Panc1 (cell line): ENCODE results near the gene LTB4R2. TPM values are rescaled to one million over a fixed set of nuclear protein-coding genes. Genes with fewer than 3 reads are reported as not detected.

Source experiments
- ATAC-seq: fragments of 200-7000 bp; cut with Tn5 transposase; 2 replicates; pipeline ENCODE4 v1.9.1; 2020; ENCODE audit warnings: mild to moderate bottlenecking, moderate library complexity
- BruUV-seq: library from RNA; stranded (reverse); fragments of 400-500 nt; replicated peaks from 2 replicates; lab custom pipeline; 2021; lab: Mats Ljungman, UMichigan
- CTCF ChIA-PET: fragments of 300-600 bp; sonication (Branson Sonifier 250); formaldehyde crosslinking; loops from one replicate; lab custom pipeline; 2022; ENCODE audit warnings: antibody characterized with exemption; lab: Charles Lee
- POLR2A ChIA-PET: fragments of 300-600 bp; sonication (Branson Sonifier 250); formaldehyde crosslinking; loops from one replicate; lab custom pipeline; 2022; ENCODE audit warnings: antibody characterized with exemption; lab: Charles Lee
- DNase-seq: peaks from one replicate; pipeline ENCODE4 v3.0.0-alpha.2; 2010; ENCODE audit warnings: low read depth, low spot score
- H3K27ac ChIP-seq: 2 replicates; pipeline ENCODE4 v1.5.1; 2011; ENCODE audit warnings: mild to moderate bottlenecking, low read length, inconsistent platforms
- H3K27me3 ChIP-seq: fragments of 200-500 bp; sonication (Bioruptor generic); 2 replicates; pipeline ENCODE4 v1.6.0; 2014; ENCODE audit warnings: low read length, inconsistent platforms; ENCODE audit not compliant: control insufficient read depth, insufficient read depth
- H3K36me3 ChIP-seq: fragments of 200-500 bp; sonication (Bioruptor generic); 2 replicates; pipeline ENCODE4 v1.5.1; 2014; ENCODE audit warnings: inconsistent platforms, mild to moderate bottlenecking, low read length, moderate library complexity; ENCODE audit not compliant: control insufficient read depth, insufficient read depth
- H3K4me1 ChIP-seq: 2 replicates; pipeline ENCODE4 v1.5.1; 2011; ENCODE audit warnings: inconsistent platforms, mild to moderate bottlenecking, low read length, moderate library complexity; ENCODE audit not compliant: control insufficient read depth, insufficient read depth
- H3K4me3 ChIP-seq, 2 experiments: 2 replicates each; pipeline ENCODE4 v1.5.1; 2011 to 2012; ENCODE audit warnings: low read depth in 2 of 2, low read length in 2 of 2, mild to moderate bottlenecking in 2 of 2, inconsistent platforms in 1 of 2, moderate library complexity in 1 of 2
- H3K9me3 ChIP-seq: fragments of 200-500 bp; sonication (Bioruptor generic); 2 replicates; pipeline ENCODE4 v1.5.1; 2014; ENCODE audit warnings: low read depth, mild to moderate bottlenecking, inconsistent platforms, low read length, moderate library complexity; ENCODE audit not compliant: control insufficient read depth, insufficient read depth
- POLR2AphosphoS5 ChIP-seq: IDR thresholded peaks from 2 replicates; pipeline ENCODE4 v1.6.1; 2012; ENCODE audit warnings: mild to moderate bottlenecking, low read depth, low read length, moderate library complexity
- REST ChIP-seq, 2 experiments: IDR thresholded peaks; 2 replicates each; pipeline ENCODE4 v1.6.1; 2011 to 2012; ENCODE audit warnings: low read depth in 2 of 2, control low read depth in 1 of 2, low read length in 1 of 2, mild to moderate bottlenecking in 1 of 2, moderate library complexity in 1 of 2; ENCODE audit not compliant: insufficient read depth in 1 of 2
- SIN3A ChIP-seq: IDR thresholded peaks from 2 replicates; pipeline ENCODE4 v1.6.1; 2012; ENCODE audit warnings: low read depth, mild to moderate bottlenecking, low read length, moderate library complexity, borderline replicate concordance; ENCODE audit not compliant: insufficient read depth
- TCF7L2 ChIP-seq: IDR thresholded peaks from 2 replicates; pipeline ENCODE4 v1.6.1; 2011; ENCODE audit warnings: mild to moderate bottlenecking, low read depth, low read length, inconsistent platforms
- in situ Hi-C: cut with HindIII; loops from 2 replicates; pipeline ENCODE4 v1.10.0; 2016; ENCODE audit warnings: low sequenced_read_pairs, low pct_unique_long_range_greater_than_20kb
- intact Hi-C: fragments of 100-400 bp; cut with micrococcal nuclease; formaldehyde crosslinking; loops from one replicate; pipeline ENCODE4 v1.10.0; 2022; ENCODE audit not compliant: unreplicated experiment
- total RNA-seq: library from RNA; stranded (reverse); gene quantifications from one replicate; pipeline ENCODE4 v1.2.1, GENCODE V29; 2021; ENCODE audit not compliant: unreplicated experiment
- TF ChIP-seq, protein P1 (sequence below): fragments of 450-650 bp; IDR thresholded peaks from 2 replicates; pipeline ENCODE4 v1.5.1; 2017; ENCODE audit warnings: mild to moderate bottlenecking

Gene LTB4R2
- total RNA-seq, 1 experiment from 2014 or later = 6.9 TPM

DNA sequence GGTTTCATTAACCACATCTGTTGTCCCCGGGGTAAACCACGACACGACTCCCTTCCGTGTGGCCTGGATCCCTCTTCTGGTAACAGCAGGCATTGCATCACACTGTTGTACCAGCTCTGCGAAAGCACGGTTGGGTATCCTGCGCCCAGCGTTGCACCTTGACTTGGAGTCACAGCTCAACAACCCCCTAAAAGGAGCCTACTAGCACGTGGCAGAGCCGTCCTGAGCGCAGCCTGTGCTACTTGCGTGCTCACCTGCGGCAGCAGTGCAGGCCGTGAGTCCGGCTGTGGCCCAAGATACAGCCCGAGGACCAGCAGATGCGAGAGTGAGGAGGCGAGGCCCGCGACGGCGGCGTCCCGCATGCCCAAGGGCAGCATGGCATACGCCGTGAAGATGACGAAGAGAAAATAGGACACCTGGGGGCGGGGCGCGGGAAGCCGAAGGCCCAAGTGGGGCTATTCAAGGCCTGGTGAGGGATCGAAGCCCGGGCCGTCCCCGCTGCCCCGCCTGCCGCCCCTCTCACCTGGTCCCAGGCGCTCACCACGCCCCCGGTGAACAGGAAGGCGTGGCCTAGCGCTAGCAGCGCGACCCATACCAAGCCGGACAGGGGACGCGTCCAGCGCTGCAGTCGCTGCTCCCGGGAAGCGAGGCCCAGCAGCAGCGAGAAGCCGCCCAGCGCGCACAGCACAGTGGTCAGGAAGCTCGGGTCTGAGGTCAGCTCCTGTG is 22.5 kb downstream of the LTB4R2 start:
- H3K4me3 ChIP-seq = no peak overlapping the region

GRCh38 chr14:24334431-24335291 is 24.7 kb downstream of the LTB4R2 start, which contains the start of gene ADCY4:
TSS of gene ADCY4 (minus strand) at chr14:24335071. CDS start at chr14:24334652, 419 bp downstream.
- intact Hi-C loops (no loop called here), in situ Hi-C loops (loop anchor here (10.0 kb wide), 1 partner anchor 100 kb away; no protein-coding TSS in a partner anchor)
- TF ChIP-seq, protein P1, sequence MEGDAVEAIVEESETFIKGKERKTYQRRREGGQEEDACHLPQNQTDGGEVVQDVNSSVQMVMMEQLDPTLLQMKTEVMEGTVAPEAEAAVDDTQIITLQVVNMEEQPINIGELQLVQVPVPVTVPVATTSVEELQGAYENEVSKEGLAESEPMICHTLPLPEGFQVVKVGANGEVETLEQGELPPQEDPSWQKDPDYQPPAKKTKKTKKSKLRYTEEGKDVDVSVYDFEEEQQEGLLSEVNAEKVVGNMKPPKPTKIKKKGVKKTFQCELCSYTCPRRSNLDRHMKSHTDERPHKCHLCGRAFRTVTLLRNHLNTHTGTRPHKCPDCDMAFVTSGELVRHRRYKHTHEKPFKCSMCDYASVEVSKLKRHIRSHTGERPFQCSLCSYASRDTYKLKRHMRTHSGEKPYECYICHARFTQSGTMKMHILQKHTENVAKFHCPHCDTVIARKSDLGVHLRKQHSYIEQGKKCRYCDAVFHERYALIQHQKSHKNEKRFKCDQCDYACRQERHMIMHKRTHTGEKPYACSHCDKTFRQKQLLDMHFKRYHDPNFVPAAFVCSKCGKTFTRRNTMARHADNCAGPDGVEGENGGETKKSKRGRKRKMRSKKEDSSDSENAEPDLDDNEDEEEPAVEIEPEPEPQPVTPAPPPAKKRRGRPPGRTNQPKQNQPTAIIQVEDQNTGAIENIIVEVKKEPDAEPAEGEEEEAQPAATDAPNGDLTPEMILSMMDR = no peak
- no peak for TF ChIP-seq POLR2AphosphoS5
- TF ChIP-seq SIN3A = no peak
- no peak for TF ChIP-seq REST (IDR thresholded peaks at IDR 0.05; ENCODE audit: insufficient read depth in 1 of 2, low read depth in 2 of 2, low read length in 1 of 2)
- TF ChIP-seq TCF7L2 = no peak
- DNase-seq (no peak), ATAC-seq (no peak)
- Histone ChIP-seq H3K4me1 (peaks cover 3% of the 10 kb centered on the region; the same call in 1 of the 2 replicates), H3K36me3 (no peaks in the 10 kb centered on the region), H3K4me3 (peak within 1 kb of the TSS; percentile 24 to 41), H3K9me3 (no peaks in the 10 kb centered on the region), H3K27ac (0 out of 2 replicates have a peak within 1 kb of the TSS, but pooled peaks have one; percentile 23), H3K27me3 (no peaks in the 10 kb centered on the region)
- POLR2A ChIA-PET = no interaction called here
- no TSS peak for BruUV-seq
- CTCF ChIA-PET = no interaction called here

More for the DNA sequence above, 22.5 kb downstream of the LTB4R2 start:
- no TSS peak for BruUV-seq
- DNase-seq = peak; percentile 48
- Histone ChIP-seq H3K4me1 (peaks cover 3% of the 10 kb centered on the region; the same call in 1 of the 2 replicates), H3K9me3 (no peaks in the 10 kb centered on the region), H3K36me3 (no peaks in the 10 kb centered on the region), H3K27ac (no peak overlapping the region), H3K27me3 (no peaks in the 10 kb centered on the region)
- in situ Hi-C loops = loop anchor here (10.0 kb wide), 1 partner anchor 102 kb away; no protein-coding TSS in a partner anchor
- ATAC-seq = peak; percentile 83
- CTCF ChIA-PET = interaction anchor here (0.6 to 1.8 kb wide), 9 partner anchors 11 to 105 kb away, joined by 3 to 28 read pairs (median 5); no protein-coding TSS in a partner anchor
- POLR2A ChIA-PET = no interaction called here
- intact Hi-C loops = loop anchor here (2.0 kb wide), 1 partner anchor 98 kb away; no protein-coding TSS in a partner anchor
- TF ChIP-seq POLR2AphosphoS5 = no peak
- TF ChIP-seq, protein P1 = peak; percentile 79
